Activated effector memory CD4-positive, alpha-beta T cell treated with Interleukin-2 at 50 U/mL for 16 hours (primary cell): ENCODE results near the gene RGL2.

Experiments
- DNase-seq: peaks from one replicate; pipeline ENCODE4 v3.0.0-alpha.2; 2020

Gene RGL2

GRCh38 chr6:33316603-33317418 is 18.1 kb upstream of the RGL2 start:
- DNase-seq: no peak

GRCh38 chr6:33315793-33316602 is 17.3 kb upstream of the RGL2 start:
- DNase-seq: no peak

- DNase-seq: no peak
Observed at GRCh38 chr6:33314943-33315792, 16.4 kb upstream of the RGL2 start.

- DNase-seq: peak; percentile 48
Observed at GRCh38 chr6:33314515-33314942, 15.8 kb upstream of the RGL2 start.

- DNase-seq: peak; percentile 69
Observed at GRCh38 chr6:33313709-33314514, 15.2 kb upstream of the RGL2 start, which contains the start of gene TAPBP. TSS of gene TAPBP (minus strand) at chr6:33314078. CDS start at chr6:33314041, 37 bp downstream.

- DNase-seq: peak; percentile 20
Observed at GRCh38 chr6:33313105-33313708, 14.5 kb upstream of the RGL2 start.

- peak; percentile 69 for DNase-seq
Observed at GRCh38 chr6:33312361-33313104, 13.8 kb upstream of the RGL2 start.

GRCh38 chr6:33306356-33306755 is 7.6 kb upstream of the RGL2 start:
- no peak for DNase-seq

GRCh38 chr6:33305052-33305451 is 6.3 kb upstream of the RGL2 start:
- no peak for DNase-seq

GRCh38 chr6:33304216-33304615 is 5.5 kb upstream of the RGL2 start:
- no peak for DNase-seq

GRCh38 chr6:33301877-33302276 is 3.1 kb upstream of the RGL2 start:
- no peak for DNase-seq

- DNase-seq: peak; percentile 91
Observed at GRCh38 chr6:33299237-33299944, 649 bp upstream of the RGL2 start.

GRCh38 chr6:33297956-33298772 is 578 bp downstream of the RGL2 start:
- DNase-seq: peak; percentile 31

- no peak for DNase-seq
Observed at GRCh38 chr6:33297406-33297955, 1.3 kb downstream of the RGL2 start.

GRCh38 chr6:33296797-33297405 is 1.8 kb downstream of the RGL2 start:
- DNase-seq: no peak

GRCh38 chr6:33295621-33296369 is 2.9 kb downstream of the RGL2 start:
- no peak for DNase-seq

GRCh38 chr6:33294086-33294823 is 4.5 kb downstream of the RGL2 start:
- no peak for DNase-seq
